Activated naive CD4-positive, alpha-beta T cell treated with anti-CD3 and anti-CD28 coated beads for 36 hours (primary cell): ENCODE measurements around the gene RPS15. TPM values are rescaled to one million over a fixed set of nuclear protein-coding genes. Genes with fewer than 3 reads are reported as not detected.

Source experiments
- CTCF ChIA-PET: fragments of 350-600 bp; sonication (Branson Sonifier 250); formaldehyde crosslinking; loops from one replicate; lab custom pipeline; 2021; ENCODE audit warnings: antibody characterized with exemption; lab: Charles Lee
- DNase-seq: peaks from one replicate; pipeline ENCODE4 v3.0.0-alpha.2; 2020
- H3K27ac Mint-ChIP-seq: one replicate; pipeline ENCODE4 v1.8.0; 2021; ENCODE audit warnings: mild to moderate bottlenecking, mixed read lengths
- H3K27me3 Mint-ChIP-seq: one replicate; pipeline ENCODE4 v1.8.0; 2021; ENCODE audit warnings: low read depth, mixed read lengths
- H3K36me3 Mint-ChIP-seq: one replicate; pipeline ENCODE4 v1.8.0; 2021; ENCODE audit warnings: low read depth, mixed read lengths
- H3K4me1 Mint-ChIP-seq: one replicate; pipeline ENCODE4 v1.8.0; 2021; ENCODE audit warnings: low read depth, mixed read lengths
- H3K4me3 Mint-ChIP-seq: one replicate; pipeline ENCODE4 v1.8.0; 2021; ENCODE audit warnings: mild to moderate bottlenecking, moderate library complexity, mixed read lengths
- H3K9me3 Mint-ChIP-seq: one replicate; pipeline ENCODE4 v1.8.0; 2021; ENCODE audit warnings: mixed read lengths
- intact Hi-C: fragments of 100-400 bp; cut with micrococcal nuclease; formaldehyde crosslinking; loops from one replicate; pipeline ENCODE4 v1.15.1; 2023
- total RNA-seq, 2 experiments: library from RNA; stranded (reverse); gene quantifications; one replicate each; pipeline ENCODE4 v1.2.3, GENCODE V29; 2021

Gene RPS15
- total RNA-seq, 2 experiments from 2014 or later = 1,902 to 1,906 TPM

GRCh38 chr19:1425102-1425837 is 12.9 kb upstream of the RPS15 start:
- no peaks in the 10 kb centered on the region for H3K9me3 Mint-ChIP-seq
- H3K27me3 Mint-ChIP-seq = no peaks in the 10 kb centered on the region
- CTCF ChIA-PET = no interaction called here
- peaks cover 25% of the 10 kb centered on the region for H3K36me3 Mint-ChIP-seq
- no peaks in the 10 kb centered on the region for H3K4me1 Mint-ChIP-seq
- DNase-seq = no peak
- intact Hi-C loops = no loop called here
- no peak overlapping the region for H3K27ac Mint-ChIP-seq
- no peak overlapping the region for H3K4me3 Mint-ChIP-seq

- CTCF ChIA-PET = no interaction called here
- peaks cover 22% of the 10 kb centered on the region for H3K36me3 Mint-ChIP-seq
- H3K9me3 Mint-ChIP-seq = no peaks in the 10 kb centered on the region
- no peaks in the 10 kb centered on the region for H3K27me3 Mint-ChIP-seq
- no peaks in the 10 kb centered on the region for H3K4me1 Mint-ChIP-seq
- H3K27ac Mint-ChIP-seq = no peak overlapping the region
- no peak for DNase-seq
- no peak overlapping the region for H3K4me3 Mint-ChIP-seq
- intact Hi-C loops = no loop called here
Observed at GRCh38 chr19:1425902-1426301, 12.3 kb upstream of the RPS15 start.

DNA sequence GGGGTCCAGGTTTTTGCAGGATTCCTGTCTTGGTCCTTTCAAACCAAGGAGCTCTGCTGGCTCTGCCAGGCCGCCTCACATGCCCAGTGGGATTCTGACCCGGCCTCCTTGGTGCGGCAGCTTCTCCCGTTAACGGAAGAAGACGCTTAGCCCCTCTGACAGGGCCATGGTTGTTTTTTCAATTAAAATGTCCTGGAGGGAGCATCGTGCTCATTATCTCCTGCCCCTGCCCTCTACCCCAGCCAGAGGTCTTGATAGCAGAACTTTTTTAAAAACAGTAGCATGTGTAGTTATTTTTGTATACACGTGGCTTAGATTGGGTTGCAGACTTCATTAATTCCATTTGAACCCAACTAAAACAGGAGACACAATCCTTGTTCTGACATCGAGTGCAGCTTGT is 11.5 kb upstream of the RPS15 start:
- no peaks in the 10 kb centered on the region for H3K27me3 Mint-ChIP-seq
- H3K9me3 Mint-ChIP-seq = no peaks in the 10 kb centered on the region
- peaks cover 24% of the 10 kb centered on the region for H3K36me3 Mint-ChIP-seq
- intact Hi-C loops = no loop called here
- CTCF ChIA-PET = no interaction called here
- H3K4me3 Mint-ChIP-seq = no peak overlapping the region
- no peaks in the 10 kb centered on the region for H3K4me1 Mint-ChIP-seq
- no peak overlapping the region for H3K27ac Mint-ChIP-seq
- no peak for DNase-seq

GRCh38 chr19:1427221-1427920 is 10.8 kb upstream of the RPS15 start:
- Mint-ChIP-seq H3K27ac (no peak overlapping the region), H3K9me3 (no peaks in the 10 kb centered on the region), H3K4me3 (no peak overlapping the region), H3K4me1 (no peaks in the 10 kb centered on the region), H3K27me3 (no peaks in the 10 kb centered on the region), H3K36me3 (peaks cover 27% of the 10 kb centered on the region)
- no peak for DNase-seq
- intact Hi-C loops = no loop called here
- CTCF ChIA-PET = no interaction called here

- H3K4me1 Mint-ChIP-seq = no peaks in the 10 kb centered on the region
- no peaks in the 10 kb centered on the region for H3K27me3 Mint-ChIP-seq
Observed at GRCh38 chr19:1428738-1429391, 9.3 kb upstream of the RPS15 start.

DNA sequence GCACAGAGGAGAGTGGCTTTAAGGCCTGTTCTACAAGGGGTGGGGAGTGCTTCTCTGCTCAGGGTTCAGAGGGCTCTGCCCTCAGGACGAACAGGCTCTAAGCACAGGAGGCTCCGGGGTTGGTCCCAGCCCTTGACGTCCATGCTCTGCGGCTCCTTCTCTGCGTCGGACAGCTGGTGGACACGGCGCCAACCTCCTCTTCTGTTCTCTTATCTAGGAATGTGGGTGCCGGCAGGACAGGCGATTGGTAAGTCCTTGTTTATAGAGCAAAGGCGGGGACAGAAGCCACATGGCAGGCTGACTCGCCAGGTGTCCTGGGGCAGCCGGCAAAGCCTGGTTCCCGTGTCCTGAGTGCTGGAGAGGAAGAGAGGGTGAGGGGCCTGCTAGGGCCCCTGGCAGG is 8.4 kb upstream of the RPS15 start:
- Mint-ChIP-seq H3K27ac (no peak overlapping the region), H3K27me3 (no peaks in the 10 kb centered on the region), H3K9me3 (no peaks in the 10 kb centered on the region), H3K36me3 (peaks cover 20% of the 10 kb centered on the region), H3K4me1 (no peaks in the 10 kb centered on the region), H3K4me3 (no peak overlapping the region)
- no peak for DNase-seq
- intact Hi-C loops = no loop called here
- CTCF ChIA-PET = interaction anchor here (1.1 kb wide), 1 partner anchor 185 kb away, joined by 3 read pairs; no protein-coding TSS in a partner anchor

More at GRCh38 chr19:1428738-1429391, 9.3 kb upstream of the RPS15 start:
- Mint-ChIP-seq H3K36me3 (peaks cover 20% of the 10 kb centered on the region), H3K27ac (no peak overlapping the region), H3K4me3 (no peak overlapping the region), H3K9me3 (no peaks in the 10 kb centered on the region)
- intact Hi-C loops = no loop called here
- no peak for DNase-seq
- CTCF ChIA-PET = no interaction called here

- Mint-ChIP-seq H3K9me3 (no peaks in the 10 kb centered on the region), H3K27ac (no peak overlapping the region), H3K4me3 (no peak overlapping the region), H3K36me3 (peaks cover 19% of the 10 kb centered on the region), H3K27me3 (no peaks in the 10 kb centered on the region), H3K4me1 (no peaks in the 10 kb centered on the region)
- CTCF ChIA-PET = interaction anchor here (0.7 to 1.1 kb wide), 2 partner anchors 132 to 186 kb away, joined by 3 to 4 read pairs; no protein-coding TSS in a partner anchor
- DNase-seq = no peak
- intact Hi-C loops = no loop called here
Observed at GRCh38 chr19:1430246-1430645, 8.0 kb upstream of the RPS15 start.

- Mint-ChIP-seq H3K36me3 (peaks cover 15% of the 10 kb centered on the region), H3K27ac (no peak overlapping the region), H3K9me3 (no peaks in the 10 kb centered on the region), H3K4me1 (peaks cover 2% of the 10 kb centered on the region), H3K4me3 (no peak overlapping the region), H3K27me3 (no peaks in the 10 kb centered on the region)
- no peak for DNase-seq
- CTCF ChIA-PET = no interaction called here
- intact Hi-C loops = no loop called here
Observed at GRCh38 chr19:1431759-1432506, 6.3 kb upstream of the RPS15 start.

GRCh38 chr19:1432507-1432887 is 5.7 kb upstream of the RPS15 start:
- Mint-ChIP-seq H3K36me3 (peaks cover 15% of the 10 kb centered on the region), H3K9me3 (no peaks in the 10 kb centered on the region), H3K27ac (no peak overlapping the region), H3K4me3 (no peak overlapping the region), H3K27me3 (no peaks in the 10 kb centered on the region), H3K4me1 (peaks cover 2% of the 10 kb centered on the region)
- DNase-seq = no peak
- CTCF ChIA-PET = no interaction called here
- intact Hi-C loops = no loop called here

DNA sequence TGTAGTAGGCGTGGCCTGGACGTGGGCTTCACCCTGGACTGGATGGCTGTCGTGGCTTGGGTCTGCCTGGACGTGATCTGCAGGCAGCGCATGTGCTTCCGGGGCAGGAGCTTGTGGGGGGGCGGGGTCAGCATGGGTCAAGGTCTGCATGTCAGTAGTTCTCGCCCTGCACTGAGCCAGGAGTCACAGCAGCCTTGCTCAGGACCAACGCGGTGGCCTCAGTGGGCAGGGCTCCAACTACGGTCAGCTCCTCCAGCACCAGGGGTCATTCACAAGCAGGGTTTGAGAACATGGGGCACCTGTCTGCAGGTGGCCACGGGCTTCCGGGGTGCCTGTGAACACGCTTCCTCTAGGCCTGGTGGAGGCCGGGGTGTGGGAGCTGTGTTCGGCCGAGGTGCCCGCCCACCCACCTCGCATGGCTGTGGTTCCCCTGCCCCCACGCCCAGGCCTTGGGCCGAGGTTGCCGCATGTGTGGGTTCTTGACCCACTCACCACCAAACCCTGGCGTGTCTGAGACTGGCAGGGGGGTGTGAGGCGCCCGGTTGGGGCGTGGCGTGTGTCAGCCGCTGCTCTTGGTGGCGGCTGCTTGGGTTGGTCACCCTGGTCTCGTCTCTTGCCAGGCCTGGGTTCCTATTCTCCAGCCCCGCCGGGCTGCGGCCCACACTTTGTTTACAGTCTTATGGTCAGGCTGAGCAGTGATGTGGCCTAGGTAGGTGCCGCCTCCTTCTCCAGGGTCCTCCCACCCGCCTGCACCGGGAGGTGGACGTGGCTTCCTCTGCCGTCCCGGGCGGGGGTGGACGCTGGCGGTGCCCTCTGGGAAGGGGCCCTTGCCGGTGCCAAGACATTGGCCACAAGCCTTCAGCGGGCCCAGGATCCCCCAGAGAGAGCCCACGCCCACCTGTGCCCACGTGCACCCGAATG is 4.8 kb upstream of the RPS15 start:
- Mint-ChIP-seq H3K36me3 (peaks cover 18% of the 10 kb centered on the region), H3K9me3 (no peaks in the 10 kb centered on the region), H3K4me1 (peaks cover 10% of the 10 kb centered on the region), H3K4me3 (no peak overlapping the region), H3K27me3 (no peaks in the 10 kb centered on the region), H3K27ac (no peak overlapping the region)
- DNase-seq = no peak
- intact Hi-C loops = no loop called here
- CTCF ChIA-PET = no interaction called here

- intact Hi-C loops = no loop called here
- Mint-ChIP-seq H3K36me3 (peaks cover 20% of the 10 kb centered on the region), H3K27me3 (no peaks in the 10 kb centered on the region), H3K27ac (no peak overlapping the region), H3K4me1 (peaks cover 10% of the 10 kb centered on the region), H3K9me3 (no peaks in the 10 kb centered on the region), H3K4me3 (no peak overlapping the region)
- CTCF ChIA-PET = no interaction called here
- no peak for DNase-seq
Observed at GRCh38 chr19:1434040-1434366, 4.2 kb upstream of the RPS15 start.
